ENCODE results near the gene ISCU.
"Not testable (repeated sequence)": the region's sequence is repeated elsewhere in the genome, so short reads cannot be mapped to it uniquely, and the experiment has no call there.

ISCU gene

DNA sequence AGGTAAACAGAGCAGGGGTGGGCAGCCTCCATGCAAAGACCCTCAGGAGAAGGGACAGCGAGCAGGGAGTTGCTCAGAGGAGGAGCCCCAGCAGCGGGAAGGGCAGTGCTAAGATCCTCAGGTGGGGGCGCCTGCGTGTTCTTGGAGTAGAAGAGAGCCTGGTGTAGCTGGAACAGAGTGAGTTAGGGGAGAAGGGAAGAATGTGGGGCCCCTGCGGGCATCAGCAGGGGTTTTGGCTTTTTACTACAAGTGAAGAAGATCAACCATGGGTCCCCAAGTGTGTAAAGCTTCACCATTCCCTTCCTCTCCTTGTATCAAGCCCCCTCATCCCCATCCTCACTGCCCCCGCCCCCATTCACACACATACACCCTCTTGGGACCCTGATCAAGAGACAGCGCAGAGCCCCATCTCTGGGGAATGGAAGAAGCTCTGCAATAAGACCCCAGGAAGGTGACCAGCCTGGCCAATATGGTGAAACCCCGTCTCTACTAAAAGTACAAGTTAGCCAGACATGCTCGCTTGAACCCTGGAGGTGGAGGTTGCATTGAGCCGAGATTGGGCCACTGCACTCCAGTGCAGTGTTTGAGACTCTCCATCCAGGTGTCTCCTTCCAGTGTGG is 45.7 kb downstream of the ISCU start:
- no peak for DNase-seq

DNA sequence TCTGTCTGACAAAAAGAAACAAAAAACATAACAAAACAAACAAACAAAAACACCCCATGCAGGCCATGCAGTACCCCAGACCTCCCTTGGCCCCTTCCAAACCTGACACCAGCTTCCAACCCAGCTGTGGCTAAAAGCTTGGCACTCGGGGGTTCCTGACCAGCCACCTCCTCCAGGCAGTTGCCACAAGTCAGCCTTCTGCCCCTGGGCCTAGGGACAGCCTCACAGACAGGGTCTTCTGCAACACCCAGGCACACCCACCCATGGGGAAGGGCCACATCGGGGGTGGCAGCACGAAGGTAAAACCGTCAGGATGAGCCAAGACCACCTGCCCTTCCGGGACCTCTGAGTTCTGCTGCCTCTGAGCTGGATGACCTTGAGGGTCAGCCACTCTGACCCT is 46.2 kb downstream of the ISCU start:
- no peak for DNase-seq

DNA sequence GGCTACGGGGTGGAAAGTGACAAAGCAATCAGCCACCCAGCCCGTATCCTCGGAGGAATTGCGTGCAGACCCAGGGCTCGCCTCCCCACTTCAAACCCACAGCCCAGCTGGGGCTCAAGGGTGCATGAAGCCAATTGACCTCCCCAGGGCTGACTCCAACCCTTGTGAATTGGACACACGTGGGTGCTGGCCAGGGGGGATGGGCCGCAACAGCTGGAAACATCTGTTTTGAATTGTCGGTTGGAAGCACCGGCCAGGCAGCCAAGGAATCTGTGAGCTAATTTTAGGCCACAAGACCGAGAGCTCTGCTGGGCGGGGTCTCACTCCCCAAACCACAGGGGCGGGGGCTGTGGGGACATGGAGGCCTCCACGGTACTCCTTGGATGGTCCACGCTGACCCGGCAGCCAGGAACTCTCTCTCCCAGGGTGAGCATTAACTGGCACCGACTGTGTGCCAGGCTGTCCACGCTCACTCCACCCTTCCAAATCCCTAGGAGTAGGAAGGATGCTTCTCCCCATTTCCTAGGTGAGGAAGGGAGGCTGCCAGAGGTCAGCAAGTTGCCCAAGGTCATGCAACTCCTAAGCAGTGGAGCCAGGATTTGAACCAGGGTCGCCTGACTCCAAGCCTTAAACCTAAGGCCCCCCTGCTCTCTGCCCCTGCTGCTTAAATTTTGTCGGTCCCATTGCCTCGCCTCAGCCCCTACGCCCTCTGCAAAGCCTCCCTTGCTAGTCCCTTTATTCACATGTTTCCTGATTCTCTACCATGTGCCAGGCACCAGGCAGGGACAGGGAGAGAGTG is 47.3 kb downstream of the ISCU start:
- DNase-seq = no peak

DNA sequence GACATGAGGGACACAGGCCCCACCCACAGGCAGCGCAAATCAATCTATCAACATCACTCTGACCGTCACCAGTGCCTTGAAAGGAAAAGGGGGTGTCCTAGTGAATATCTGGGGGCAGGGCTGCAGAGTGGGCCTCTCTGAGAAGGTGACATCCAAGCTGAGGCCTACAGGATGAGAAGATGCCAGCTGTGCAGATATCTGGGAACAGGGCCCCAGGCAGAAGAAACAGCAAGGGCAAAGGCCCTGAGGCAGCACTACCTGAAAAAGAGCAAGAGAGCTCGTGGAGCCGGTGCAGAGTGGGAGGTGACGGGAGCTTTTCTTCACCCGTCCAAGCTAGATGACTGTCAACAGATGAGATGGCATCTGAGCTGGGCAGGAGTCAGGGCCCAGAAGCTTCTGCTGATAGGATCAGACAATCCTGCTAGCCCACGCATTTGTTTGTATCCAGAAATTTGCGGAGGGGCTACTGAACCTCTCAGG is 48.0 kb downstream of the ISCU start:
- no peak for DNase-seq

DNA sequence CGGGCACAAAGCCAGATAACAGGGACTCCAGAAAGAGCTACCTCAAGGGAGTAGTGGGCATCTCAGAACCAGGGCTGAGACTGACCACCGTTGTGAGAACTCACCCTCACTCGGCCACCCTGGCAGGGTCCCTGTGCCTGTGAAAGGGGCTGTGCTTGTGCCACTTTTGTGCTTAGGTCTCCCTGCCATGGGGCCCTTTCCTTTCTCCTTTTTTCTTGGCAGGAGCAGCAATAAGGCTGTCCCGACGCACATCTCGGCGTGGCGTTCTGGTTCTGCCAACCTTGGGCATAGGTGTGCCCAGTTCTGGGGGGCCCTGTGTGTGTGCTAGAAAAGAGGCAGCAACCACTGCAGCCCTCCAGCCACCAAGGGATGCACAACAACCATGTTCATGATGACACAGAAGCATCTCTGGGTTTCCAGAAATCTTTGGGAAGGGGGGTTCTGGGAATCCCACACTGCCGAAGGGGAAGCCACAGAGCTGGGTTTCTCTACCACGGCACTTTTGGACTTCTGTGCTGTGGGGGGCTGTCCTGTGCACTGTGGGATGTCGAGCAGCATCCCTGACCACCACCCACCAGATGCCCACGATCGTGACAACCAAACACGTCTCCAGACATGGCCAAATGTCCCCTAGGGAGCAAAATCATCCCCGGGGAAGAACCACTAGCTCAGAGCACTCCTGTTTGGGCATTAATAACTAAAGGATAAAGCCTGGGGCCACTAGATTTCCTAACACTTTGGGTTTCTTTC is 48.6 kb downstream of the ISCU start:
- DNase-seq = no peak

DNA sequence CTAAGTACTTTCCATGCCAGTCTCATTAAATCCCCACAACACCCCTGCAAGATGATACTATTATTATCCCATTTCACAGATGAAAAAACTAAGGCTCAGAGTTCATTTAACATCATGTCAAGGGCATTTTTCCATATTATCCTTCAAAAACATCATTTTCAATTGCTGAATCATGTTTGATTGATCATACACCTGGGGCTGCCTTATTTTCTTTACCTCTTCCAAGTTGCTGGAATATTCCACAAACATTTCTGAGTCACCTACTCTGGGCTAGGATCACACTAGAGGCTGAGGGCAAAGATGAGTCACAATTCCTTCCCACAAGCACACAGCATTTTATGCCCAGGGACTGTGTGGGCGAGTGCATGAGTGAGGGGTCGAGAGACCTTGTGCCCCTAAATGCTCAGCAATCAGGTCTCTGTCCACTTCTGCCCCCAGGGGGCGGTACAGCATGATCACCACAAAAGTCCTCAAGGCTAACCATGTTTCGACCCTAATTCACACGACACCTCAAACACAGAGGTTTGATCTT is 49.6 kb downstream of the ISCU start:
- DNase-seq = no peak

DNA sequence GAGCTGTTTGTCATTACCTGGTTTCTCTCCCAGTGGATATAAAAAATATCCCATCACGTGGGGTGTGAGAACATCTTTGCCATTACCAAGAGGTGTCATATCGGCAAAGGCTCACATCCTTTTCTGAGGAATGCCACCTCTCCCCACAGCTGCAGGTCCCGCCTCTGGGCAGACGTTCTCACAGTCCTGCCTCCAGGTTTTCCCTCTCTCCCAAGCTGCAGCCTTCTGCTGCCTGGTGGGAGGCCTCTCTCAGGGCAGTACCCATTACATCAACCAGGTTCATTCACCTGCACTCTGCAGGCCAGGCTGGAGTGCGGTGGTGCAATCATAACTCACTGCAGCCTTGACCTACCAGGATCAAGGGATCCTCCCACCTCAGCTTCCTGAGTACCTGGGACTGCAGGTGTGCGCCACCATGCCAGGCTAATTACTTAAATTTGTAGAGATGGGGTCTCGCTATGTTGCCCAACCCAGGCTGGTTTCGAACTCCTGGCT is 50.4 kb downstream of the ISCU start:
- DNase-seq = no peak

DNA sequence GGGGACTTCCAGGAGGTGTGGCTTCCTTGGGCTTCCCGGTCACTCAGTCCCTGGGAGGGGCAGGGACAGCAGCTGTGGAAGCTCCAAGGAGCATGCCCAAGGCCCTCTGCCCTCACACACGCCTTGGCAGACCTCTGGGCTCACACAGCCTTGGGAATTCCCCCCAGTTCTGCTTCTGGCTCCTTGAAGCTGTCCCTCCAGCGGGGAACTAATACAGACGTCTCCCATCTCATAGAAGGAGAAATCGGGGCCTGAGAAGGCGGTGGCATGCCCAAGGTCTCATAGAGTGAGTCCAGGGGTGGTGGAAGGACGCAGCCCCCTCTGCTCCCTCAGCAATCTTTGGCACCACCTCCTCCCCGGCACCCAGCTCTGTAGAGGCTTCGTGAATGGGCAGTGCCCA is 51.2 kb downstream of the ISCU start:
- DNase-seq = no peak

DNA sequence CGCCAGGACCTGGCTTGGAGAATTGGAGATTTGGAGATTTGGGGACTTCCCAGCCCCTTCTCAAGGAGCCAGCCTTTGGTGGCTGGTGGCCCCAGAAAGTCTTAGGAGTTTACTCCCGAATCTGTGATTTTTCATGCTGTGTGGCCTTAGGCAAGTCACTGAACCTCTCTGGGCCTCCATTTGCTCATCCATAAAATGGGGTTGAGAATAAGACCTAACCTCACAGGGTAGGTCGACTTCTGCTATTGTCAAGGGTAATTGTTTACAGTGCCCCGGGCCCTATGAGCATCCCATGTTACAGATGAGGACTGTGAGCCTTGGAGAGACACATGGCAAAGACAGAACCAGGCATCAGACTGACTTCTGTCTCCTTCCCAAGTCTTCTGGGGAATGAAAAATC is 51.6 kb downstream of the ISCU start:
- DNase-seq = no peak

DNA sequence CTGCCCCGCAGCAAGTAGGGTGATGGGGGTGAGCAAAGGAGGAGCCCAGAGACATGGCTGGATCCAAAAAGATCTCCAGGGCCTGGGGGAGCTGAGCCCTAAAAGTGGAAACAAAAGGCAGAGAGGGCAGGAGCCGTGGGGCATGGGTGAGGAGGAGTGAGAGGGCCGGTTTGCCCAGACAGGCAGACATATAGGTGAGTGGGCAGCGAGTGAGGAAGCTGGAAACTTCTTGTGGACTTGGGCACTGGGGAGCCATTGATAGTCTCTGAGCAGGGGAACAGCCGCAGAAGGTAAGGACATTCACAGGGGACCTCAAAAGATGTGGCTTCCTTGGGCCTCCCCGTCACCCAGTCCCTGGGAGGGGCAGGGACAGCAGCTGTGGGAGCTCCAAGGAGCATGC is 52.2 kb downstream of the ISCU start:
- DNase-seq = no peak

DNA sequence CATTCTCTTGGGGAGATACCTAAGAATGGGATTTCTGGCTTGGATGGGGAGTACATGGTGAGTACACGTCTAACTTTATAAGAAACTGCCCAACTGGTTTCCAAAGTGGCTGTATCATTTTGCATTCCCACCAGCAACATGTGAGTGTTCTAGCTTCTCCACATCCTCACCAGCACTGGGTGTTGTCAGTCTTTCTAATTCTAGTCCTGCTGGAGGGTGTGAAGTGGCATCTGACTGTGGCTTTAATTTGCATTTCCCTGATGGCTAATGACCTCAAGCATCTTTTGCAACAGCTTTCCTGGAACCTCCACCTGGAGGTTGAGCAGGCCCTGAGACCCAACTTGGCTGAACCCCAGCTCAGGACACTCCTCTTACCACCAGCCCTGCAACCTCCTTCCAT is 53.5 kb downstream of the ISCU start:
- no peak for DNase-seq

DNA sequence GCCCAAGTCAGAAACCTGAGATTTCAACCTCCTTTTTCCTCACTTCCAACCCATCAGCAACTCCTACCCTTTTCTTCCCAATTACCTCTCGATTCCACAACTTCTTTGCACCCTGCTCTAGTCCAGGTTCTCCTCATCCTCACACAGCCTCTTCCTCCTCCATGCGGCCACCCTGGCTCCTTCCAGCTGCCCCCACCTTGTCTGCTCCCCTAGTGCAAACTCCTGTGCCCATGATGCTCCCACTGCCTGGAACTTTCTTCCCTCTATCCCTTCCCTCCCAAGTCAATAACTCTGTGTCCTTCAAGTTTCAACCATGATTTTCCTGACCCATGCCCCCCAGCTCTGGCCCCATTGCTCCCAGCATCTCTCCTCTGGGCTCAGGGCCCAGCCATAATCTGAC is 54.0 kb downstream of the ISCU start:
- DNase-seq = no peak

DNA sequence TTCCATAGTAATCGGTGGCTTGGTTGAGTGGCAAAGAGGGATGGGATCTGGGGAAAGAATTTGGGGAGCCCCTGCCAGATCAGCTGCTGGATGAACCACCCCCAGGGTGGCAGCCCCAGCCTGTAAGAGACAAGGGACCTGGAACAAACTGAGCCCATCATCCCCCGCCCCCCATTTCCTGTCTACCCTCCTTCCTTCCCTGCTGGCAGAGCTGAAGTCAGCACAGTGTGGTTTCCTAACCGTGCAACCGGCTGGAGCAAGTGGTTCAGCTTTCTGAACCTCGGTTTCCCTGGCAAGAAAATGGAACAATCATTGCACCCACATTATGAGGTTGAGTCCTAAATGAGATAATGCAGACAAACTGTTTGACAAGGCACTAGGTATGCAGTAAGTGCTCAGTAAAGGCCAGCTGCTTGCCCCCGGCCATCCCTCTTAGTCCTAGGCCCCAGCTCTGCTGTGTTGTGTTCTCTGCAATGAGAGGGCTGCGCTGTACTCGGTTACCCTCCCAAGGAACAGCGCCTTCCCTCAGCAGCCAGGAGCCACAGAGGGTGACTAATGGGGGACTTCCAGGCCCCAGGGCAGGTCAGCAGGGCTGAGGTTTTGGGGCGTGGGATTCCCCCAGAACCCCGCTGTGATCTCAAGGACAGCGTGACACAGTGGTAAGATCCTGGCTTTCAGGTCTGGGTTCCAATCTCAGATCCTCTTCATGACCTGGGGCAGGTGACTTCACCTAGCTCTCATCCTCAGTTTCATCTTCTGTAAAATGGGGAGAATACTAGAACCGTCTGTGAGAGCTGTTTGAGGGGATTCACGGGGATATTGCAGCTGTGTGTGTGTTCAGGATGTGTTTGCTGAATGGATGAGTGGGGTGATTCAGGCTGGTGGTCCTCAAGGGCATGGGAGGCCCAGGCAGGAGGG is 54.8 kb downstream of the ISCU start:
- no peak for DNase-seq

DNA sequence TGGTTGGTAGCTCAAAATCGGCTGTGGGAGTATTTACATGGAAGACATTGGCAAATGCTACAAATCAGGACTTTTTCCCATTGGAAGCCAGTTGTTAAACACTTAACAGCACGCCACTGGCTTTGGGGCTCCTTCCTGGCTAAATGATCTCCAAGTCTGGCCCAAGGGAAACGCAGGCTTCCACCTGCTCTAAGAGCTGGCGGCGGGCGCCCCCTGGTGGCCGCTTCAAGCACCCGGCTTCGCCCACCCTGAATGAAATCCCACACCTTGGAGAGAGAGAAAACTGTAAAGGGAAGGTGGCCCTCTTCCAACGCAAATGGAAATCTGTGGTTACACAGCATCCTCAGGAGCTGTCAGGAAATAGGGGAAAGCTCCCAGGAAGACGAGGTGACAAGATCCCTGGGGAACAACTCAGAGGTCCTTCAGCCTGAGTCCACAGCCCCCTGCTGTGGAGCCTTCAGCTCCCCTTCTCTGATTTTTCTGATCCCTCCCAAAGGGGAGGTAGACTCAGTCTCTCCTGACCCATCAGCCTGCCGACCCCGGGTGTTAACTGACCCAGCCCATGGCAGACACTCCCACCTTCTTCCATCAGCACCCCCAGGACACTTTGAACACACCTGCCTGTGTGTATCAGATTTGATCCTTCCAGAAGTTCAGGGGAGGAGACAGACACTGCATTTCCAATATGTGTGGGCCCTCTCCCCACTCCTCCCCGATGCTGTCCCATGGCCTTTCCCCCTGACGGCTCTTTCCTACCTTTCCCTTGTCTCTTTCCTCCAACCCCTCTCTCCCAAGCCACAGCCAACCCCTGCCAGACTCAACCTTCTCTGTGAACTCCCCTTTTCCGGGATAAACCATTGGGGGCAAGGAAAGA is 55.9 kb downstream of the ISCU start:
- DNase-seq = peak; percentile 66 to 86

DNA sequence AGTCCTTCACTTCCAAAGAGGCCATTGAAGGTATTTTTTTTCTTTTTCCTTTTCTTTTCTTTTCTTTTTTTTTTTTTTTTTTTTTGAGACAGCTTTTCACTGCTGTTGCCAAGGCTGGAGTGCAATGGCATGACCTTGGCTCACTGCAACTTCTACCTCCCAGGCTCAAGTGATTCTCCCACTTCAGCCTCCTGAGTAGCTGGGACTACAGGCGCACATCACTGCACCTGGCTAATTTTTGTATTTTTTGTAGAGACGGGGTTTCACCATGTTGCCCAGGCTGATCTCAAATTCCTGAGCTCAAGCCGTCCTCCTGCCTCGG is 56.5 kb downstream of the ISCU start:
- not testable (repeated sequence) for DNase-seq

All from NCI-H187 (cell line).